ENCODE data around the gene GCLC.

DNA sequence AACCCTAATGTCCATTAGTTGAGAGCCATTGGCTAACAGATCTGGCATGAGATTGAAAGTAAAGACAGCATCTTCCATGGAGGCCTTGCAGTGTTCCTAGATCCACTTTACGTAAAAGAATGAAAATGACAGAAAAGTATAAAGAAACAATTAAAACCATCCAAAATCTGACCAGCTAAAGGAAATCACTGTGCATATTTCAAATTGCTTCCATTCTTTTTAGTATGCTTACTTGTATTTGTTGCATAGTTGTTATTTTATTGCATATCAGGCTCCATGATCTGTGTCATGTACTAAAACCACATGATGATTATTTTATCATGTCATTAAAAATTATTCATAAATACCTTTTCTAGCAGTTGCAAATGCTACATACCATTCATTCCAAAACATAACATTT is 67.9 kb downstream of the GCLC start:
- TF ChIP-seq POLR2AphosphoS5 (IDR thresholded peaks at IDR 0.05; ENCODE audit: borderline replicate concordance, low read depth, low read length) (no peak), EZH2 (IDR thresholded peaks at IDR 0.05) (no peak), FOXP2 (optimal IDR thresholded peaks at IDR 0.05; ENCODE audit: control extremely low read depth, extremely low read length, insufficient read depth) (no peak)

Data from SK-N-MC (cell line).